SK-N-SH treated with all-trans-retinoic acid at 6 μM for 48 hours (cell line): ENCODE results near the gene NIPAL4.

Experiments
- CSDC2 ChIP-seq: fragments of 250-450 bp; sonication (Bioruptor Pico); IDR thresholded peaks from 2 replicates; pipeline ENCODE4 v1.5.0; 2020; ENCODE audit warnings: mild to moderate bottlenecking, moderate library complexity
- OSR1 ChIP-seq: fragments of 250-450 bp; sonication (Bioruptor Pico); IDR thresholded peaks from 2 replicates; pipeline ENCODE4 v1.8.0; 2022; ENCODE audit warnings: moderate library complexity, mild to moderate bottlenecking, inconsistent platforms
- RARB ChIP-seq: fragments of 250-450 bp; sonication (Bioruptor Pico); IDR thresholded peaks from 2 replicates; pipeline ENCODE4 v1.8.0; 2021; ENCODE audit warnings: mild to moderate bottlenecking, moderate library complexity
- TCF4 ChIP-seq: fragments of 250-450 bp; sonication (Bioruptor Pico); IDR thresholded peaks from 2 replicates; pipeline ENCODE4 v1.8.0; 2021; ENCODE audit warnings: mild to moderate bottlenecking, moderate library complexity, borderline replicate concordance
- ZNF70 ChIP-seq: fragments of 450-650 bp; formaldehyde crosslinking; IDR thresholded peaks from 2 replicates; pipeline ENCODE4 v1.5.0; 2020; ENCODE audit warnings: mild to moderate bottlenecking, moderate library complexity
- ZNF8 ChIP-seq: fragments of 450-650 bp; formaldehyde crosslinking; IDR thresholded peaks from 2 replicates; pipeline ENCODE4 v1.5.0; 2020; ENCODE audit warnings: mild to moderate bottlenecking, moderate library complexity
- TF ChIP-seq, protein P1 (sequence below): fragments of 250-450 bp; sonication (Bioruptor Pico); IDR thresholded peaks from 2 replicates; pipeline ENCODE4 v1.8.0; 2020; ENCODE audit warnings: mild to moderate bottlenecking, moderate library complexity, borderline replicate concordance

GRCh38 chr5:157496864-157497263, 36.9 kb downstream of the NIPAL4 start:
- no peak for TF ChIP-seq ZNF8
- no peak for TF ChIP-seq OSR1 (CRISPR knock-in tag)
- no peak for TF ChIP-seq RARB
- no peak for TF ChIP-seq TCF4 (CRISPR knock-in tag)
- TF ChIP-seq, protein P1, sequence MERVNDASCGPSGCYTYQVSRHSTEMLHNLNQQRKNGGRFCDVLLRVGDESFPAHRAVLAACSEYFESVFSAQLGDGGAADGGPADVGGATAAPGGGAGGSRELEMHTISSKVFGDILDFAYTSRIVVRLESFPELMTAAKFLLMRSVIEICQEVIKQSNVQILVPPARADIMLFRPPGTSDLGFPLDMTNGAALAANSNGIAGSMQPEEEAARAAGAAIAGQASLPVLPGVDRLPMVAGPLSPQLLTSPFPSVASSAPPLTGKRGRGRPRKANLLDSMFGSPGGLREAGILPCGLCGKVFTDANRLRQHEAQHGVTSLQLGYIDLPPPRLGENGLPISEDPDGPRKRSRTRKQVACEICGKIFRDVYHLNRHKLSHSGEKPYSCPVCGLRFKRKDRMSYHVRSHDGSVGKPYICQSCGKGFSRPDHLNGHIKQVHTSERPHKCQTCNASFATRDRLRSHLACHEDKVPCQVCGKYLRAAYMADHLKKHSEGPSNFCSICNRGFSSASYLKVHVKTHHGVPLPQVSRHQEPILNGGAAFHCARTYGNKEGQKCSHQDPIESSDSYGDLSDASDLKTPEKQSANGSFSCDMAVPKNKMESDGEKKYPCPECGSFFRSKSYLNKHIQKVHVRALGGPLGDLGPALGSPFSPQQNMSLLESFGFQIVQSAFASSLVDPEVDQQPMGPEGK (CRISPR knock-in tag): no peak
- no peak for TF ChIP-seq ZNF70
- no peak for TF ChIP-seq CSDC2 (CRISPR knock-in tag)
